ENCODE results near the gene NXNL2. TPM values are rescaled to one million over a fixed set of nuclear protein-coding genes. Genes with fewer than 3 reads are reported as not detected.

NXNL2 gene
- total and polyA plus RNA-seq, 2 experiments from 2014 or later, result 3.4 to 5.1 TPM

GRCh38 chr9:88529496-88529895 lies 5.5 kb upstream of the NXNL2 start:
- TF ChIP-seq POLR2AphosphoS5 (IDR thresholded peaks at IDR 0.05; ENCODE audit: low read depth) (no peak), EZH2 (IDR thresholded peaks at IDR 0.05; ENCODE audit: low read depth, unreplicated experiment) (no peak), STAT1 (IDR thresholded peaks at IDR 0.05; ENCODE audit: unreplicated experiment) (no peak), ZNF462 (CRISPR knock-in tag; IDR thresholded peaks at IDR 0.05) (no peak), EZH2phosphoT487 (IDR thresholded peaks at IDR 0.05; ENCODE audit: unreplicated experiment) (no peak), NANOG (IDR thresholded peaks at IDR 0.05; ENCODE audit: borderline replicate concordance) (no peak), ZNF331 (CRISPR knock-in tag; IDR thresholded peaks at IDR 0.05; ENCODE audit: low read depth) (no peak), ETS1 (IDR thresholded peaks at IDR 0.05) (no peak), REST (IDR thresholded peaks at IDR 0.05; ENCODE audit: unreplicated experiment) (no peak), CREB1 (CRISPR knock-in tag; IDR thresholded peaks at IDR 0.05; ENCODE audit: low read depth) (no peak), CTCF (conservative IDR thresholded peaks at IDR 0.05; ENCODE audit: low read depth in 2 of 2) (no peak)
- DNase-seq (ENCODE audit: low spot score) (no peak), ATAC-seq (no peak)
- H3K27me3 ChIP-seq (ENCODE audit: insufficient read depth), result 0 out of 2 replicates have a peak, but pooled peaks cover 2% of the 10 kb centered on the region
- H3K4me3 ChIP-seq, result no peak overlapping the region
- Mint-ChIP-seq H3K27ac (no peak overlapping the region), H3K4me1 (peaks cover 44% of the 10 kb centered on the region), H3K4me3 (no peak overlapping the region), H3K36me3 (ENCODE audit: low read depth) (no peaks in the 10 kb centered on the region), H3K27me3 (ENCODE audit: insufficient read depth, low read depth, poor library complexity) (peaks cover 25% of the 10 kb centered on the region), H3K9me3 (peaks cover 6% of the 10 kb centered on the region)
- H3K9me2 ChIP-seq (ENCODE audit: insufficient read depth), result no peaks in the 10 kb centered on the region
- H3K36me3 ChIP-seq (ENCODE audit: insufficient read depth), result no peaks in the 10 kb centered on the region
- H3K4me1 ChIP-seq (ENCODE audit: insufficient read depth), result peaks cover 24% of the 10 kb centered on the region
- H4K20me1 ChIP-seq (replicated peaks; ENCODE audit: insufficient read depth), result no peaks in the 10 kb centered on the region
- no peak overlapping the region for H2AFZ ChIP-seq
- H3K79me2 ChIP-seq (replicated peaks; ENCODE audit: insufficient read depth), result no peaks in the 10 kb centered on the region
- no peak overlapping the region for H3K27ac ChIP-seq (ENCODE audit: low read depth)
- no peak overlapping the region for H3K4me2 ChIP-seq
- H3F3A ChIP-seq (replicated peaks; ENCODE audit: low read depth), result peaks cover 14% of the 10 kb centered on the region
